Stimulated activated CD4-positive, alpha-beta T cell treated with anti-CD3 and anti-CD28 coated beads, Interleukin-2, amount 100 ng/mL, for 4 hours (primary cell): ENCODE data around the gene MRPL48.
"Not testable (repeated sequence)": the region's sequence is repeated elsewhere in the genome, so short reads cannot be mapped to it uniquely, and the experiment has no call there.

Source experiments
- DNase-seq: peaks from one replicate; pipeline ENCODE4 v3.0.0-alpha.2; 2020; ENCODE audit warnings: low read depth

Gene MRPL48

DNA sequence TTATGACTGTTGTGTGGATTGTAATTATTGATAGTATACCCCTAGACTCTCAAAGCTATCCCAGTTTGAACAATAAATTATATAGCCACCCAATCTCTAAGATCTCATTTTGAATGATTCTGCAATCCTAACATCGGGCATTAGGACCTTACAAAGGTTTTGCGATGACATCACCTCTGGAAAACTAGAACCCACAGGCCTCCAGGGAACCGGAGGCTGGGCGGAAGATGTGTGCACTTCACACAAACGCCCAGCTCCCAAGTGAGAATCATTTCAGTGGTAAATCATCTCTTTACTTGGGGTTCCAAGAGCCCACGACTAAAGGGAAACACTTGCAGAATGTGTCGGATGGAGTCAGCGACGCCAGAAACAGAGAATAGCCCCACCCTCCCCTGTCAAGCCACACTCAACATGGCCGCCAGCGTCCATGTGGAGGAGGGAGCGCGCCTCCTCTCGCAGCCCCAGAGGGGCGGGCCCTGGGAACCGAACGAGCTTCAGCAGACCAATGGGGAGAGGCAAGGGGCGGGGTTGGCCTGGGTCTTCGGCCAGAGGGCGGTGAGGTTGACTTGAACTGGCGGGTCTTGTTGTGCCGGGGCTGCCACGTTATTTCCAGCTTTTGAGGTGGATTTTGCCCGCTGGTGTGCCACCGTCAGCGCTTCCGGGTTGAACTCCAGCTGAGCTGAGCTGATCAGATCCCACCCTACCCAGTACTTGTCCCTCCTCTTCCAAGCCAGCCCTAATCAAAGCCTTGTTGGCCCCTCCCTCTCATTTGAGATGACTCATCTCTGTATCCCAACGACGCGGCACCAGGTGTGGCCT is 8.4 kb upstream of the MRPL48 start:
- peak; percentile 97 for DNase-seq

DNA sequence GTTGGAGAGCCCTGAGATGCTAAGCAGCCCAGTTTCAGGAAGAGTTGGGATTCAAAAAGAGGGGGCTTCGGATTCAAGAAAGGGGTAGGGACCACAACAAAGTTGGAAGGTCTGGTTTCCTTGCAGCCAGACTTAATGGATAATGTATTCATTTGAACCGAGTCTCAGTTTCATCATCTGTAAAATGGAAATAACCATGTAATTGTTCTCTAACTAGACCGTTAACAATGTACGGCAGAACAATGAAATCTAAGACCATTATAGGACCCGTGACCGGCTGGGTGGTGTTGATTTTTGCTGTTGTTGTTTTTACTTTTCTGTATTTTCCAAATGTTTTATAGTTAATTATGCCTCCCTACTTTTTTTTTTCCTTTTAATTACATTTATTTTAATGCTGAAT is 6.4 kb upstream of the MRPL48 start:
- DNase-seq, result no peak

DNA sequence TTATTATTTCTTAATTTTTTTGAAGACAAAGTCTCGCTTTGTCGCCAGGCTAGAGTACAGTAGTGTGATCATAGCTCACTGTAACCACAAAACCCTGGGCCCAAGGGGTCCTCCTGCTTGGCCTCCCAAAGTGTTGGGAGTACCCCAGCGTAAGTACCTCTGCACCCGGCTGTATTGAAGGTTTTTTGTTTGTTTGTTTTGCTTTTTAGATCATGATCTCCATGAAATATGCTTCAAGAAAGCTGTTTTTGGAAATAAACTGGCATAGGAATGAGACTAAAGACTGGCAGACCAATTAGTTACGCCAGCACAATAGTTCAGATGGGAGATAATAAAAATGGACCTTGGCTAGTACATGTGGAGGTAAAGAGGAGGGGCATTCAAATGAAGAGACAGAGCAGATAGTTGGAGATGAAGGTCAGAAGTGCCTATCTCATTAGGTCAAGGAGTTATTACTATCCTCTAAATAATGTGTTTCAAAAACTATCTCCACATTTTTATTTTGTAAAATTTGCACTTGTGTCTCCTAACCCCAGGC is 4.1 kb upstream of the MRPL48 start:
- no peak for DNase-seq

DNA sequence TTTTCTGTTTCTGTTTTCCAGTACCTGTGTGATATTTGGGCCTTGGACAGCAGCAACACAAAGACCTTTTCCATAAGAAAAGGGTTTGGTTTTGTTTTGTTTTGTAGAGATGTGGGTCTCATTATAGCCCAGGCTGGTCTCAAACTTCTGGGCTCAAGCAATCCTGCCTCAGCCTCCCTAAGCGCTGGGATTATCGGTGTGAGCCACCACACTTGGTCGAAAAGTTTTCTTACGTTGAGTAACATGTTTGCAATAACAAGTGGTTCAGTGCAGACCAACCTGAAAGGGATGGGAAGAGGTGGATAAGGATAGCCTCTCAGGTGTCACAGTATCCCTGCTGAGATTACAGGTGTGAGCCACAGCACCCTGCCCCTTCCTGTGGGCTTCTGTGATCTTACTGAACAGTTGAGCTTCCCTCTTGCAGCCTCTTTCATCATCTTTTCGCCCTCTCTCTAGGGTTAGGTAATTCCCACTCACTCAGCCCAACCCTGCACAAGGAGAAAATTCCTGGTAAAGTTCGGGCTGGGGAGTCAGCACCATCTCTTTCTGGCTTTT is 3.5 kb upstream of the MRPL48 start:
- no peak for DNase-seq

DNA sequence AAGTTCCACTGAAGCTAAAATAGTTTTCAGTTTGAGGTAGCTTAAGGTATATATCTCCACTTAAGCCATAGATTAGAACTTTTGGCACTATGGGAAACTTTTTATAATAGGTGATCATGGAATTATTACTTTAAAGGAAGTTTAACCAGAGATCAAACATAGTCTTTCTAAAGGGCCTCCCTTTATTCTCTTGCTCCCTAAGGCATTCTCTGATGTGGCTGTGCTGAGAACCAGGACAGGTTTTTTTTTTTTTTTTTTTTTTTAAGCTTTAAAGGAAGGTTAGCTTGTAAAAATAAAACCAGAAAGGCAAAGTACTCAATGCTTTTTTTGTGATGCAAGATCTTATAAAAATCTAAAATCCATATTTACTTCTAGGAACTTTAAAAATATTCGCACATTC is 2.9 kb upstream of the MRPL48 start:
- no peak for DNase-seq

DNA sequence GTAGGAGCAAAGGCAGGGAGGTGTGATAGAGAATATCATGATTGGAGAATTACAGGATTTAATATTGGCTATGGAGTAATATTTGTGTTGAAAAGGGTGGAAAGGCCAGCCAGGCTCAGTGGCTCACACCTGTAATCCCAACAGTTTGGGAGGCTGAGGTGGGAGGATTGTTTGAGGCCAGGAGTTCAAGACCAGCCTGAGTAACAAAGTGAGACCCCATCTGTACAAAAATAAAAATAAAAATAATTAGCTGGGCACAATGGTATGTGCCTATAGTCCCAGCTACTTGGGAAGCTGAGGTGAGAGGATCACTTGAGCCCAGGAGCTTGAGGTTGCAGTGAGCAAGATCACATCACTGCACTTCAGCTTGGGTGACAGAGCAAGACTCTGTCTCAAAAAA is 2.2 kb upstream of the MRPL48 start:
- DNase-seq, result not testable (repeated sequence)

DNA sequence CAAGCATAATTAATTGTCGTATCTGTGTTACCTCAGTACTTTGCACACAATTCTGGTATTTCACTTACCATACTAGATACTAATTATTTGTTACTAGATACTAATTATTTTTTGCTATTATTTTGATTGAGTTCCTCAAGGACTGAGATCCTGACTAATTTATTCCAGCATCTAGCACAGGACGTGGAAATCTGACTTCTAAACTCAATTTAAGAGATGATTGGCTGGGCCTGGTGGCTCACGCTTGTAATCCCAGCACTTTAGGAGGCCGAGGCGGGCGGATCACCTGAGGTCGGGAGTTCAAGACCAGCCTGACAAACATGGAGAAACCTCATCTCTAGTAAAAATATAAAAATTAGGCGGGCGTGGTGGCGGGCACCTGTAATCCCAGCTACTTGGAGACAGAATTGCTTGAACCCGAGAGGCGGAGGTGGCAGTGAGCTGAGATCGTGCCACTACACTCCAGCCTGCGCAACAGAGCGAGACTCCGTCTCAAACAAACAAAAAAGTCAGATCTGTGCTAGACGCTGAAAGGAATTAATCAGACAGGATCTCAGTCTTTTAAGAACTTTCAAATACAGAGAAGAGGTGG is 527 bp upstream of the MRPL48 start:
- no peak for DNase-seq

DNA sequence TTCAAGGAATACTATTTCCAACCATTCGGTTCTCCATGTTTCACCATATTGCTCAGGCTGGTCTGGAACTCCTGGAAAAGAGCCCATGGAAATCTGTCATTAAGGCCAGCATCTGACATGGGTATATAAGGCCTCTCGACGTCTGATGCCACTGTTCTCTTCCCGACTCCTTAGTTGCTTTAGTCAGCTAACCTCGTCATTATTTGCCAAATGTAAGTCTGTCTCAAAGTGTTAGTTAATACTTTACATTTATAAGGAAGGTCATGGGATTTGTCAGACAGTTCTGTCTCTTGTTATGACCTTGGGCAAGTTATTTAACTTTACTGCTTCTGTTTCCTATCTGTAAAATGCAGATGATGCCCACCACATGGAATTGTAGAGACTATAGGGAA is 1.6 kb downstream of the MRPL48 start:
- DNase-seq, result no peak

DNA sequence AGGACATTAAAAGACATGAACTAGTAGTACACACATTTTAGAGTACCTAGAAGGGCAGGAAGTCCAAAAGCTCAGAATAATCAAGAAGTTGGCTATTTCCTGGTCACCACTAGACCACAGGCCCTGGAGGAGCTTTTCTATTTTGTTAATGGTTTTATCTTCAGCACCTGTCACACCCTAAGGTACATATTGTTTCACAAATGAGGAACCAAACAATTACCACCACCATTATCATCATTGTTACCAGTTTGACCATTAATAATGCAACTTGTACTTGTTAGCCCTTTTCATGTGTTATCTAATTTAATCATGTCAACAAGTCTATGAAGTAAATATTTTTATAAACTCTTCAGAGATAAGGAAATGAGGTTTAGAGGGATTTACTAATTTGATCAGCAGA is 4.9 kb downstream of the MRPL48 start:
- no peak for DNase-seq

DNA sequence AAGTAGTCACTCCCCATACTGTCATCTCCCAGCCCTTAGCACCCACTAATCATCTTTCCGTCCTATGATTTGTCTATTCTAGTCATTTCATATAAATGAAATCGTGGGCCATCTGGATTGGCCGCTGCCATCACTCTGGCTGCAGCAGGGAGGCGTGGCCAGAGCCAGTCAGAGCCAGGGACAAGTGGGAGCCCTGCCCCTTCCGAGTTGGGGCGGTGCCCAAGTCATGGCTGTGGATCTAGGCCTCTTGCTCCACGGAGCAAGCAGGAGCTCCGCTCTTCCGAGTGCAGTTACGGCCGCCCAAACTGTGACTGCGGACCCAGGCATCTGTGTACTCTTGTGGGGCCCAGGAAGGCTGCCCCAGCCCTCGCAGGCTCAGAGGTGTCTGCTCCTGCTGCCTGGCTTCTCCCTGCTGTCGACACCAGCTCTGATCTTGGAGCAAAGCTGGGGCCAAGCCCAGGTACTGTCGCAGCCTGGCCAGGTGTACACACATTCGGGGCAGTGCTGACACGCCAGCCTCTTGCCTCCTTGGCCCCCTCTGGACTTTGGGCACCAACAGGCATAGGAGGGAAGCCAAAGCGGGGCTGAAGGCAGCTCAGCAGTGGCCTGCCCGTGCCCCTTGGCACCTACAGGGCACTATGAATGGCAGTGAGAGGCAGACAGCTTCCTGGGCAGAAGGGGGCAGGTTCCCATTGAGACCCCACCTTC is 8.4 kb downstream of the MRPL48 start:
- DNase-seq, result no peak

DNA sequence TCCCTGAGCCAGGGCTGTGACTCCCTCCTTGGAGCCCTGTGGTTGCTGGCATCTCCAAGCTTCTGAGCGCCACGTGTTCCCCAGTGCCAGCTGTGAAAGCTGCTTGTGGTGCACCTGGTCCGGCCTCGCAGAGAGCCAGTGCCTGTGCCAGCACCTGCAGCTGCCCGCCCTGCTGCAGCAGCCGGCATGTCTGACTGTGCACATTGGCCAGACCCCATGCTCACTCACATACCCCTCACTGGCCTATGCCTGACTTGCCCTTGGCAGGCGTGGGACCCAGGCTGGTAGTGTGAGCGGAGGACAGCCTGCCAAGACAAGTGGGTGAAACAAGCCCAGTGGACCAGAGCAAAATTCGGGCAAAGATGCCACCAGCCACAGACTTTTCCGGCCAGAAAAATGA is 9.8 kb downstream of the MRPL48 start:
- DNase-seq, result no peak

DNA sequence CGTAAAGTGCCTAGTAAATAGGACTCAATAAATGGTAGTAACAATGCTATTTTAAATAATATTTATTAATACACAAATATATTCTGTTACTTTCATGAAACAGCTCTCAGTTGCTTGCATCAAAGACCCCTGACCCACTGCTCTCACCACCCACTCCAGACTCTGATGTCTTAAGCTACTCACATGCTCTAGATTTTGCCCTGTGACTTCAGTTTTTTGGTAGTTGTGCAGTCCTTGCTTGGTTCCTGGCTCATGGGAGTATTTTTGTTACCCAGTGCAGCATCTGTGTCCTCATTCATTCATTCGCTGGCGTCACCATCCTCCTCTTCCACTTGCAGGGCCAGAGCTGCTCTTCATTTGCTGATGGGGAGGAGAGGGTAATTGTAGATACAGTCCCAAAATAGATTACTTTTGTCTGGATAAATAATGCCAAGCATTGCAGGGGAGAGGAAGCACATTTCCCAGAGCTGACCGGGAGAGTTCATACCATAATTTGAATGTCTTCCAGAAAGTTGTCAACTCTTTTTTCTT is 12.7 kb downstream of the MRPL48 start:
- DNase-seq, result no peak

DNA sequence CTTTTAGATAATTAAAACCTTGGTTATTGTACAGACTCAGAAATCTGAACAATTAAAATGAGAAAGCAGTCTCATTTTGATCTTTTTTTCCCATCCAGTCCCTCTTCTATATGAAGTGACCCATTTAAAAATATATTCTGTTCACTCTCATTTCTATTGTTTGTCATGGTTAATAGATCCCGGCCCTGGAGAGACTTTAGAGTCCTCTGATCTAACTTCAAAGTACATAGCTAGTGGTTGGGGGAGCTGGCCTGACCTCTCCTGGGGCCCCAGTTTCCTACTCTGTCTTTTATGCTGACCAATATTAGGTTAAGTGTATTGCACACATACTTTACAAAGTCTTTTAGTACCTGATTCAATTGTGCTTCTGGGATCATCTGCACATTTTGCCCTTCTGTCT is 13.5 kb downstream of the MRPL48 start:
- no peak for DNase-seq

DNA sequence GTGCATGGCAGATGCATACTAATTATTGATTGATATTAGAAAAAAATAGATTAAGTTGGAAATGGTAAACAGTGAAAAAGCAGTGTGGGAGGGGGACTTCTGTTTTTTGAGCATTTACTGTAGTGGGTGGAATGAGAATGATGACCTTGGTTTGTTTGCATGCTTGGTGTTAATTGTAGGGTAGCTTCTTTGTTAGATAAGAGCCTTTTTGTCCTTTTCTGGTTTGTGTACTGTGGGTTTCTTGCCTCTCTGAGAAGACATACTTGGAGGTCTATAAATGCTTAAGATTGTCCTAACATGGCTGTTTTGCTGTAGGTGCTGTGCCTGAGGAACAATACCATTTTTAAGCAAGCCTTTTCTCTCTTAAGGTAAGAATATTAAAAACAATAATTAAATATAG is 17.0 kb downstream of the MRPL48 start:
- no peak for DNase-seq

DNA sequence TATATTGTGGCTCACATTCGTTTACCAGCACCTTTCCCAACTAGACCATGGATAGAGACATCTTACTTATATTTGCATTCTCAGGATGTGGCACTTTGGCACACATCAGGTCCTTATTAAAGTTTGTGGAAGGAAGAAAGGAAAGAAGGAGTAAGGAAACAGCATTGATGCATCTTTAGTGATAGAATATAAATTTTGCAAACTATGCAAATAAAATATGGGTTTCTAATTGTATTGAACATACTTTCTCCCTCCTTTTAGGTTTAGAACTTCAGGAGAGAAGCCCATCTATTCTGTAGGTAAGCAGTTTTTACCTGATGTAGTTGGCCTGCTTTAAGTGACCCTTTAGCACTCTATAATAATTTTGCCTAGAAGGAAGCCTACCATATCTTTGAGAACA is 20.4 kb downstream of the MRPL48 start:
- DNase-seq, result no peak

DNA sequence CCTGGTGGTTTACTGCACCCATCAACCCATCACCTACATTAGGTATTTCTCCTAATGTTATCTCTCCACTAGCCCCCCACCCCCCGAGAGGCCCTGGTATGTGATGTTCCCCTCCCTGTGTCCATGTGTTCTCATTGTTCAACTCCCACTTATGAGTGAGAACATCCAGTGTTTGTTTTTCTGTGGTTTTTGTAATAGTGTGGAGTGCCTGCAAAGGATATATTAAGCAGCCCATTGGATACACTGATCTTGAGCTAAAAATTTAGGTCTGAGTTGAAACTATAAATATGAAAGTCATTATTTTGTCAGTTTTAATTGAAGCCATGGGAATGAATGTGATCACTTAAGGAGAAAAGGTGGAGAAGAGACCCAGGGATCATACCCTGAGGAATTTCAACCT is 23.0 kb downstream of the MRPL48 start:
- no peak for DNase-seq

DNA sequence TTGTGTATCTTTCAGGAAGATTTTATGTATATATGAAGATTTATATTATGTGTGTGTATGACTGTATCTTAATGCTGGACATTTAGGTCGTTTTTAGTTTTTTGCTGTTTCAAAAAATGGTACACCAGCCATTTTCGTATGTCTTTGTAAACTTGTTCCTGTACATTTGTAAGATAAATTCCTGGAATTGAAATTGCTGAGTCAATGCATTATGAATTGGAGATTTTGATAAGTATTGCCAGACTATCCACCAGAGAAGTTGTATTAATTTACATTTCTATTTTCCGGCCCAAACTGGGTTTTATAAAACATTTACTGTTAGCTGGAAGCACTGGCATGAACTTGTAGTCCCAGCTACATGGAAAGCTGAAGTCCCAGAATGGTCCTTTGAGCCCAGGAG is 24.6 kb downstream of the MRPL48 start:
- DNase-seq, result no peak

DNA sequence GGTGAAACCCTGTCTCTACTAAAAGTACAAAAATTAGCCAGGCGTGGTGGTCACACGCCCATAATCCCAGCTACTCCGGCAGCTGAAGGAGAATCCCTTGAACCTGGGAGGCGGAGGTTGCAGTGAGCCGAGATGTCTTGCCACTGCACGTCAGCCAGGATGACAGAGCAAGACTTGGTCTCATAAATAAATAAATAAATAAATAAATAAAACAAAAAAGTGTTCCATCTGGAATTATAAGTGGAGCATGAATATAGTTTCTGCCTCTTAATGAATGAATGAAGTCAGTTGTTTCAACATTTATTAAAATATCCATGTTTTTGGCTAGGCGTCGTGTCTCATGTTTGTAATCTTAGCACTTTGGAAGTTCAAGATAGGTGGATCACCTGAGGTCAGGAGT is 27.1 kb downstream of the MRPL48 start:
- DNase-seq, result no peak

DNA sequence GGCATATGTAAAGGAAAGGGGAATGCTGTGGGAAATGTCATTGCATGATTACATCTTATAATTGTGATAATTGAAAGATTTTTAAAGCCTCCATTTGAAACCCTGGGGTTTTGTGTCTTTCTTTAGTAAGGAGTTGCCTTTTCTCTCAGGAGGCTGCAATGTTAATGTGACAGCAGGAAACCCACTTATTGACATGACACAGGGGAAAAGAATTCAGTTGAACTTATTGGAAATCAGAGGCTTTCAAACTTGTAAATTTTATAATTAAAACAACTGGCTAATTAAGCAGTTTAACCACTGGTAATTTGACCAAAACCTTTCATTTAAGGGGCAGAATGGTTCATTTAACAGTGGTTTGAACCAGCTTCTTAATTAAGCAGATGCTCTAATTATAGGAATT is 31.2 kb downstream of the MRPL48 start:
- no peak for DNase-seq

DNA sequence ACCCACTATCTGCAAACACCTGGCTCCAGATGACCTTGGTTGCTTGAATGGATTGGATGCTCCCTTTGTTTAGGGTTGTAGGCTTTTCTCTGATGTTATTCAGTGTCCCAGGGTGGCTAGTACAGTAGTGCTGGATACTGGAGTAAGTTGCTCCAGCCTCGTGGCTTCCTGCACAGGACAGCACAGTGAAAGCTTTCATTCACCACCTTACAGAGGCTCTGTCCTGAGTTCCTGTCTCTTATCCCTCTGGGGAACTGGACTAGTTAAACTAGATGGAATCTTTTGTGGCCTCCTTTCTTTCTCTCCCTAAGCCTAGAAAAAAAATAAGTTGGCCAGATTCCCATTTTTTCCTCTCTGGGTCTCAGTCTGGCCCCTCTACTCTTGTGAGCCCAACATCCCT is 42.6 kb downstream of the MRPL48 start:
- DNase-seq, result no peak

DNA sequence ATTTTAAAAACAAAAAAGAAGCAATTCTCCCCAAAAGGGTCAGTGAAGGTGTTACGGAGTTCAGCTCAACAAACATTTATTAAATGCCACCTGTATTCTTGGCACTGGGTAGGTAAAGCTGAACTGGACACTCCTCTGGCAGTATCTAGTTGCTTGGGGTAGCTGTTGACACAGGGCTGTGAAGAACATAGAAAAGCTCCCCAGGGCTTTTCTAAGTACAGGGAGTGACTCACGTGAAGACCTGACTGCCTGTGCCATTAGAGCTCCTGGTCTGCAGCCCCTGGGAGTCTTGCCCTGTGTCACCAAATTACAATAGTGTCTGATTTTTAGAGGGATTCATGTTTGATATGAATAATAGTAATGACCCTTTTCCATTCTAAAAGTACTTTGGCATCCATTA is 45.4 kb downstream of the MRPL48 start:
- DNase-seq, result no peak

DNA sequence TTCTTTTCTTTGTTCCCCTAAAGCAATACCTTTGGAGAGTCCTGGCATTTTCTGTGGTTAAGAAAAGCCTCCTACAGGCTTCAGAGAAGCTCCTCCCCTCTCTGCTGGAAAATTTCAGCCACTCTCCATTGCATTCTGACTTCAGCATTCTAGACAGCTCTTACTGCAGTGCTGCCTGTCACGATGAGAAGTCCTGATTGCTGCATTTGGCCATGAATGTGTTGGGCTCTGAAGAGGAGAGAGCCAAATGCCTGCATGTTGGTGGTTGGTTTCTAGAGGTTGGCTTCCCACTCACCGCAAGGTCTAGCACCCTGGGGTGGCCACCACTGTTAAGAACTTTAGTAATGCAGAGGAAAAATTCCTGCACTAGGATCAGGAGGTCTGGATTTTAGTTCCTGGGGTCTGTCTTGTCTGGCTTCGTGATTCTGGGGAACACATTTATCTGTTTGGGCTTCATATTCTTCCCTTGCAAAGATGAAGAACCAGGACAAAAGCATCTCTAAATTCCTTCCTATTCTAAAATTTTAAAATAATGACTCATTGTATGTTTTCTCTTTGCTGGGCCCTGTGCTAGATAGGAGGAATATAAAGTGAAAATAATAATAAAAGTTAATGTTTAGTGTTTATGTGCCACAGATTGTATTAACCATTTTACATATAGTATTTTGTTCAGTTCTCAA is 50.9 kb downstream of the MRPL48 start:
- no peak for DNase-seq
